HG02588 (cell line): ENCODE results near the gene ASIC4.

ENCODE experiments used
- ATAC-seq: cut with Tn5 transposase; IDR thresholded peaks from one replicate; pipeline ENCODE4 v1.9.1; 2021; ENCODE audit warnings: mild to moderate bottlenecking, moderate library complexity; ENCODE audit not compliant: unreplicated experiment

Gene ASIC4

DNA sequence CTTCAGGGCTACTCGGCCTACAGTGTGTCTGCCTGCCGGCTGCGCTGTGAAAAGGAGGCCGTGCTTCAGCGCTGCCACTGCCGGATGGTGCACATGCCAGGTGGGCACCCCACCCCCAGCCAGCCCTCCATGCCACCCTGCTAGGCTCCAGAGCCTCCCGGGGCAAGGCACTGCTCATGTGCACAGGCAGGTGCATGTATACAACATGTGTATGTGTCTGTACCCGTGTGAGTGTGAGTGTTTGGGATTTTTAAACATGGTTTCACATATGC lies 18.0 kb downstream of the ASIC4 start:
- ATAC-seq, result no peak

GRCh38 chr2:219533930-219534661 lies 19.8 kb downstream of the ASIC4 start:
- no peak for ATAC-seq

GRCh38 chr2:219536425-219536824 lies 22.1 kb downstream of the ASIC4 start:
- ATAC-seq, result no peak

DNA sequence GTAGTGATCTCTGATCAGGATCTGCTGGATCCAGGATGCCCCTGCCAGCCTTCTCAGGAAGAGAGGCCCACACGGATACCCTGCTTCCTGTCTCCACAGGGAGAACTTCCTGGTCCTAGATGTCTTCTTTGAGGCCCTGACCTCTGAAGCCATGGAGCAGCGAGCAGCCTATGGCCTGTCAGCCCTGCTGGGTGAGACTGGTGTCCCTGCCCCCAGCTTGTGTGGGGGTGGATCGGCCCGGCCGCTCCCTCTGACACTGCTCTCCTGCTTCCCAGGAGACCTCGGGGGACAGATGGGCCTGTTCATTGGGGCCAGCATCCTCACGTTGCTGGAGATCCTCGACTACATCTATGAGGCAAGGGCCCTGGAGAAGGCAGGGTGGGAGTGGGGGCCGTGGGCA lies 22.7 kb downstream of the ASIC4 start:
- ATAC-seq, result no peak

- ATAC-seq, result no peak
Observed at GRCh38 chr2:219537657-219538488, 23.6 kb downstream of the ASIC4 start.

GRCh38 chr2:219538504-219538951 lies 24.2 kb downstream of the ASIC4 start:
- no peak for ATAC-seq

GRCh38 chr2:219538956-219539788 lies 24.9 kb downstream of the ASIC4 start:
- ATAC-seq, result no peak

DNA sequence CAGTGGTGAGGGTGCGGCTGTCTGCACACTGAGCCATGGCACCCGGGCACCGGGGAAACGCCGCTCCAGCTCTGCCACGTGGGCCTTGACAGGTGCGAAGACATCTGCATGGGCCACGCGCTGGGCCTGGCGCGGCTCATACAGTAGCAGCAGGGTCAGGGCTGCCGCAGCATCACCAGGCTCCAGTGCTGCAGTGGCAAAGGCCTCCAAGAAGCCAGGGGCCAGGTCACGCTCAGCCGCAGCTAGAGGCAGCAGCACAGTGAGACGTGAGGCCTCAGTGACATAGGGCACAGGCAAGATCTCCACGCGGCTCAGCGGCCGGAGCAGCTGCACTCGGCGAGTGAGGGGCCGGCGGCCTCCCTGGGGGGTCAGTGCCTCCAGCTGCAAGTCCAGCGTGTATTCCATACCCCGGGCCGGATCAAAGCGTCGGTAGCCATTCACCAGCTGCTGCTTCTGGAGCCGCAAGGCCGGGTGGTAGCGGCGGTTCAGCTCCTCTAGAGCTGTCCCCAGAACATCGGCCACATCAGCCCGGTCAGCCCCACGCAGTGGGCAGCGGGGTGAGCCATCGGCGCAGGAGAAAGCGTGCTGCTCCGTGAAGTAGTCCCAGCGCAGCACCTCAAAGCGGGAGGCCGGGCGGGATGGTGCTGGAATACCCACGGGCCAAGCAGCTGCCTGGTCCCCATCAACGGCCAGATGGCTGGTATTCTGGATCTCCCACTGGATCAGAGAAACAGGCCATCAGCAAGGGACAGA lies 25.8 kb downstream of the ASIC4 start:
- no peak for ATAC-seq

- no peak for ATAC-seq
Observed at GRCh38 chr2:219540784-219541504, 26.7 kb downstream of the ASIC4 start.

GRCh38 chr2:219541611-219542180 lies 27.4 kb downstream of the ASIC4 start:
- peak; percentile 44 for ATAC-seq

DNA sequence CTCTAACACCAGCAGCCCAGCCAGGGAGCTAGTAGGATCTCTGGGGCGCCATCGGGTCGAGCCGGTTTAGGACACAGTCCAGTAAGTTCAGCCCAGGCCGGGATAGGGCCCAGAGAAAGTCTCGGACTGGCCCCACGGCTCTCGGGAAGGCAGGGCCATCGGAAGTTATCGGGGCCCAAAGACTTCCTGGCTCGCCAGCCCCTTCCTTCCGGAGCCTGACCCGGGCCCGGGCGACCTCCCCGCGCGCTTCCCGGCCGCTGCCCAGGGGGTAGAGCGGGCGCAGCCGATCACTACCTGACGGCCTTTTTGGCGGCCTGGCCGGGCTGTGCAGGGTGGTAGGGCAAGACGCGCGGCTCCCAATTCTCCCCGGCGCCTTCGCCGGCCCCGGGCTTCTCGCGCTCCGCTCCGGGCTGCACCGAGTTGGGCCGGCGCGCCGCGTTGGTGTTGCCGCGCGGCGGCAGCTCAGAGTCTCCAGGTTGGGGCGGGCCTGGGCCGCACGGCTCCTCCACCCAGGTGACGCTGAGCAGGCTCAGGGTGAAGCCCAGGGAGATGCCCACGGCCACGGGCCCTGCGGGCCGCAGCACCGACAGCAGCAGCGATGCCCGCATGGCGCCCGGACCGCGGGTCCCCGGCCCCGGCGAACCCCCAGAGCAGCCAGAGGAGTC lies 28.8 kb downstream of the ASIC4 start:
- peak; percentile 29 for ATAC-seq

DNA sequence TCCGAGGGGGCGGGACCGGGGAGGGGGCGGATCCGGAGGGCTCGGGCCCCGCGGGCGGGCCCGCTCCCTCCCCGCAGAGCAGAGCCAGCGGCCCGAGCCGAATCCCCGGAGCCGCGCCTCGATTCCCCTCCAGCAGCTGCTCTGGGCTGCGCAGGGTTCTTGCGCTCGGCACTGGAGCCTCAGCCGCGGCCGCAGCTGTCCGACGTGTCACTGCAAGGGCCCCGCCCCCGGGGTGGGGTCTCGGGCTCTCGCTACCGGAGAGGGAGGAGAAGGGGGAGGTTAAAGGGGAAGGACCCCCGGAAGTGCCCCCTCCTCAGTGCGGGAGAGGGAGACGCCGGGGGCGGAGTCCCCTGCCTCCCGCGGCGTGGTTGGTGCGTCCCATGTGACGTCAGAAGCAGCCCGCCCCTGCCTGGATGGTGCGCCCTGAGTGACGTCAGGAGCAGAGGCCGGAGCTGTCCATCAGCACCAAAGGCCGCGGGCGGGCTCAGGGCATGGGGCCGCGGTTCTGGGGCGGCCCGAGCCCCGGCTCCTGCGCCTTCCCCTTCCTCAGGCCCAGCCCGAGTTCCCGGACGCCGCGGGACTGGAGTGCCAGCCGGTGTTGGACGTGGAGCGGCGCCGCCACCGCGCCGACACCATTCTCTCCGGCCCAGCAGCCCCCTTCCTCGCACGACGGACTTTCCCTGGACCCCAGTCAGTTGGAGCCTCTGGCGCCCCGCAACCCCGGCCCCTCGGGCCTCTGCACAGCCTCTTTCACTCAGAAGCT lies 29.5 kb downstream of the ASIC4 start, which contains the start of the genes CHPF and TMEM198:
CHPF (minus strand) TSS at position 214 of the 763 bp plus-strand sequence. CDS start 271 bp downstream, outside the sequence.
TMEM198 (plus strand) TSS at position 433 of the 763 bp plus-strand sequence. CDS start 700 bp downstream, outside the sequence.
- ATAC-seq, result peak; percentile 79

DNA sequence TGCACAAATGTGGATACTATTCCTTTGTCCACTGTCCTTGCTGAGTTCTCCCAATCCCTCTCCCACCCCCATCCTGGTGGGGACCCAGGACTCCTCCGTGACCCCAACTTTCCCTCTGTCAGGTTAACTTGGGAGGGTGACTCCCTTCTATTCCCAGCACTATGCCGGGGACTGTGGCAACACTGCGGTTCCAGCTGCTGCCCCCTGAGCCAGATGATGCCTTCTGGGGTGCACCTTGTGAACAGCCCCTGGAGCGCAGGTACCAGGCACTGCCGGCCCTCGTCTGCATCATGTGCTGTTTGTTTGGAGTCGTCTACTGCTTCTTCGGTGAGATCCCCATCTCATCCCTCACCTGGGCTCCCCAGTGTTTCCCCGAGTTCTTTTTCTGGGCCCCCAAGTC lies 30.3 kb downstream of the ASIC4 start:
- ATAC-seq, result no peak

DNA sequence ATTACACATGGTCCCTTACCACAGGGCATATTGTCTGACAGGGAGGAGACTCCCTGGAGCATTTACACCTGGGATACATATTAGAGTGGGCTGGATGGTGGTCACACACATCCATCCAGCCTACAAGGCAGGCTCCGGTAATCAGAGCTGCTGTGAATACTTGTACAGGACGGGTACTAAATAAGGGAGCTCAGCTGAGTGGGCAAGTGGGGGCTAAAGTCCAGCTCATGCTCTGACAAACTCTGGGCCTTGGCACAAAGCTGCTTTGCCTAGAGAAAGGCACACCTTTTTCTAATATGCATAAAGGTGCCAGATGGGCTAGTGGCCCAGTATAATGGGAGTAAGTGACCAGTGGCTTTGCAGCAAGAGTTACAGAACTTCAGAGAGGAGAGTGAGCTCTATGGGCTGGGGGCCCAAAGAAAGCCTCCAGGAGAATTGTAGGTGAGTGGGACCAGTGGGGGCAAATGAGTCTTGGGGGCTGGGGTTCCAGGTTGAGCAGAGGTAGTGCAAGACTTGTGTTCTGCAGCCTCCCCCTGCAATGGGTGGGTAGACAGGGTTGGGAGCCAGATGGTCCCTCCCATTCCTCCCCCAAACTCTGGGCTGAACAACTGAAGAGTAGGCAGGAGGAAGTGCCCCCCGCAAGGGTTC lies 31.1 kb downstream of the ASIC4 start:
- ATAC-seq, result no peak

- ATAC-seq, result no peak
Observed at GRCh38 chr2:219545943-219546352, 31.7 kb downstream of the ASIC4 start.

DNA sequence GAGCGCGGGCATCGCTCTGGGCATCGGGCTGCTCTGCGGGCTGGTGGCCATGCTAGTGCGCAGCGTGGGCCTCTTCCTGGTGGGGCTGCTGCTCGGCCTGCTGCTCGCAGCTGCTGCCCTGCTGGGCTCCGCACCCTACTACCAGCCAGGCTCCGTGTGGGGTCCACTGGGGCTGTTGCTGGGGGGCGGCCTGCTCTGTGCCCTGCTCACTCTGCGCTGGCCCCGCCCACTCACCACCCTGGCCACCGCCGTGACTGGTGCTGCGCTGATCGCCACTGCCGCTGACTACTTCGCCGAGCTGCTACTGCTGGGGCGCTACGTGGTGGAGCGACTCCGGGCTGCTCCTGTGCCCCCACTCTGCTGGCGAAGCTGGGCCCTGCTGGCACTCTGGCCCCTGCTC lies 33.3 kb downstream of the ASIC4 start:
- no peak for ATAC-seq

DNA sequence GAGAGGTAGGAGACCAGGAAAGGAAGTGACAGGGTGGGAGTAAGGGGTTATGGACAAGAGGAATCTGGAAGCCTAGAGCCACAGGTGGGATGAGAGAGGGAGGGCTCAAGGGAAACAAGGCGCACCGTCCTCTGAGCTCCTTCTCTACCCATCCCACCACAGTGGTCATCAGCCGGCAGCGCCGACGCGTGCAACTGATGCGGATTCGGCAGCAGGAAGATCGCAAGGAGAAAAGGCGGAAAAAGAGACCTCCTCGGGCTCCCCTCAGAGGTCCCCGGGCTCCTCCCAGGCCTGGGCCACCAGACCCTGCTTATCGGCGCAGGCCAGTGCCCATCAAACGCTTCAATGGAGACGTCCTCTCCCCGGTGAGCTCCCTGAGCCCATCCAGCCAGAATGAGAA lies 34.7 kb downstream of the ASIC4 start:
- no peak for ATAC-seq

DNA sequence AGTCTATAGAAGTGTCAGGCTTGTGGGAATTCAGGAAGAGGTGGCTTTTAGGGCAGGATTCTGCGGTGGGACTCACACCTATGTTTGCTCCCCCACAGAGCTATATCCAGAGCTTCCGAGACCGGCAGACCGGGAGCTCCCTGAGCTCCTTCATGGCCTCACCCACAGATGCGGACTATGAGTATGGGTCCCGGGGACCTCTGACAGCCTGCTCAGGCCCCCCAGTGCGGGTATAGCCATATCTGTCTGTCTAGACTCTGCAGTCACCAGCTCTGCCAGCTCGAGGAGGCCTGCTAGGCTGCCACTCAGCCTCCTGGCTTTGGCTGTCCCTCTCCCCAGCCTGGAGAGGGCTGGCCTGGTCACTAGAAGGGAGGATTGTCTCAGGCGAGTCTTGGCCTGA lies 35.3 kb downstream of the ASIC4 start:
- ATAC-seq, result no peak
